GM19395 (cell line): ENCODE results near the gene INPP5F.
"Not testable (repeated sequence)": the region's sequence is repeated elsewhere in the genome, so short reads cannot be mapped to it uniquely, and the experiment has no call there.

Experiments used
- ATAC-seq: cut with Tn5 transposase; IDR thresholded peaks from one replicate; pipeline ENCODE4 v1.9.1; 2021; ENCODE audit warnings: mild to moderate bottlenecking, moderate library complexity; ENCODE audit not compliant: unreplicated experiment

Gene INPP5F

DNA sequence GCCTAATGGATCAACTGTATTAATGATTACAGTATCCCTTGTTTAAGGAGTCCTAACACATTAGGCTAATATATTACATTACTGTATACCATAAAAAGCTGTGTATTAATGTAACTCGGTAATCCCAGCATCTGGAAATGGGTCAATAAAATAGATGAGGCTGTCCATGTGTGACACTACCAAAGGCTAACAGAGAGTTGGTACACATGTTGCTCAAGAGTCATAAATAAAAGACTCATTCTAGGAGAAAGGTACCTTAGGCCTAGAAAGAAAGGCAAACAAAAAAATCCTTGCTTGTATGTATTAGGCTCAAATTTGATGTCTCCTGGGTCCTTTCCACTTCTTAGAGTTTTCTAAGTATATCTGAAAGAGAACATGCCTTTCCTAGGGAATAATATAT, 132.2 kb downstream of the INPP5F start:
- ATAC-seq: no peak

DNA sequence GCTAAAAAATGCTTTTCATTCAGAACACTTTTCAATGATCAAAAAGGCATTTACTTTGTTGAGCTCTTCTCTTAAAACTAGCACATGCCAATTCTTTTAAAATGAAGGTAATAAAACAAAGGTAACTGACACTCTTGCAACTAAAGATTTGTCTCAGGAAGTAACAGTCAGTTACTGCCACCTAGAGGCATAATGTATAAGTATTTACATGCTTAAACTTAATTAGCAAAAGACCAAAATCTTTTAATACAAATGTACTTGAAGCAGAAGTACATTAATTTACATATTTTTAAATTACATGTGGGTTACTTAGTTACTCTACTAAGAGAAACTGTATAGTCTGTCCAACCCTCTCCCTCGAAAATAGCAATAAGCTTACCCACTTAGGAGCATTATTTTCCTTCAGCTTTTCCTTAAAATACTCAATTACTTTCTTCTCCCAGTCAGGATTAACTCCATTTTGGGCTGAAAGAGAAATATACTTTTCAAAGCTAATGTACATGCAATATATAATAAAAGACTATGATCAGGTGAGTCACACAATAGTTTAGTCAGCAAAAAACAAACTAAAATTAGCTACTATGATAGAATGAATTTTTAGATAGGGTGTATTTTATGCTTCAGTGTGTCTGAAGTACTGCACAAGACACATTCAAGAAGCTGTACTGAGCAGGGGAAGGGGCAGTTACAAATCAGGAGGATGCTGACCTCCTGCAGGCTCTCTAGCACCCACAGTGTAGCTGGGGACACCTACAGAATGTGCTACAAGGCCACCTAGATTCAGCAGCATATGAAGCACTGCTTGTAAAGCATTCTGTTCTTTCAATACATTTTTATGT, 133.8 kb downstream of the INPP5F start:
- peak; percentile 49 for ATAC-seq

DNA sequence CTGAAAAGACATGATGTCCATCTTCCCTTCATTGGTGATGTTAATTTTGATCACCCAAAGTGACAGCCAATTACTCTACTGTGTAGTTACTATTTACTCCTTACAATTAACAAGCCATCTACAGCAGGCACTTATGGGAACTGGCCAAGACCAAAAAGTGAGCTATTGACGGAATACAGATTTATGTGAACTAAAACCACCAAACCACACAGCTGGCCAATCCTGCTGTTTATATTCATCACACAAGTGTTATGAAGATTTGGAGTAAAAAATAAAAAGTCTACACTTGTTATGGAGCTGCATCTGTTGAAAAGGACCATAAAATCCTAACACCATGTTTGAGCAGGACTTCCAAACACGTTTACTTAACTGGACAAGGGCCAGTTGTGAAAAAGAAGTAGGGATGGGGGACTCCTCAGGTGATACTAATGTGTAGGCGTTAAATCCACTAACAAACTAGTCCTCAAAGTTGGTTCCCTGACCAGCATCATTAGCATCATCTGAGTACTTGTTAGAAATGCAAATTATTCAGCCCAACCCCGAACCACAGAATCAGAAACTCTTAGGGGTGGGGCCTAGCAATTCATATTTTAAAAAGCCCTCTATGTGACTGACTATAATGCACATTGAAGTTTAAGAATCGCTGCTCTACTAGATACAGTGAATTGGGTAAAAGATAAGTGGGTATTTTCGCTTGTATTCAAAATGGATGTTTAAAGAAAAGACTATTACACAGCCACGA, 135.2 kb downstream of the INPP5F start:
- peak; percentile 53 for ATAC-seq

DNA sequence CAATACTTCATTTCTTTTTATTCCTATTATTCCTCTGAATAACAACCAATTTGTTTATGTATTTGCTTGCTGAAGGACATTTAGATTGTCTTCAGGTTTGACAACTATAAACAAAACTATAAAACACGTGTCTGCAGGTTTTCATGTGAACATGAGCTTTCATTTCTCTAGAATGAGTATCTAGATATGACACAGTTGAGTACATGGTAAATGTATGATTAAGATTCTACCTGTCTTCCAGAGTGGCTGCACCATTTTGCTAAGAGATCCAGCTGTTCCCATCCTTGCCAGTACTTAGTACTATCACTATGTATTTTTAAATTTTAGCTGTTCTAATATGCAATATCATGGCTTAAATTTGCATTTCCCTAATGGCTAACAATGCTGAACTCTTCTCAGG, 136.7 kb downstream of the INPP5F start:
- ATAC-seq: no peak

DNA sequence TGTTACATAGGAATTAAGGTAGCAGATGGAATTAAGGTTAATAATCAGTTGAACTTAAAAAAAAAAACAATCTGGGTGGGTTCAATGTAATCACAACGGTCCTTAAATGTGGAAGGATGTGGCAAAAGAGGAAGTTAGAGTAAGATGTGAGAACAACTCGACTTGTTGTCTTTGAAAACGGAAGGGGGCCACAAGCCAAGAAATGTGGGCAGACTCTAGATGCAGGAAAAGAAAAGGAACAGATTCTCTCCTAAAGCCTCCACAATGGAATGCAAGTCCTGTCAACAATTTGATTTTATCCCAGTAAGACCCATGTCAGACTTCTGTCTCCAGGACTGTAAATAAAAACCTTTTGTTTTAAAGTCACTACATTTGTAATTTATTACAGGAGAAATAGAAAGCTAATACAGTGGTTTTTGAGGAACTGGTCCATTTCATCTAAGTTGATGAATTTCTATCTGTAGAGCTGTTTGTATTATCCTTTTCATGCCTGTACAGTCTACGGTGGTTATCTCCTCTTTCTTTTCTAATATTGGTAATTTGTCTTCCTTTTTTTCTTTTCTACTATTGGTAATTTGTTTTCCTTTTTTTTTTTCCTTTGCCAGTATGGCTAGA, 138.2 kb downstream of the INPP5F start:
- no peak for ATAC-seq

DNA sequence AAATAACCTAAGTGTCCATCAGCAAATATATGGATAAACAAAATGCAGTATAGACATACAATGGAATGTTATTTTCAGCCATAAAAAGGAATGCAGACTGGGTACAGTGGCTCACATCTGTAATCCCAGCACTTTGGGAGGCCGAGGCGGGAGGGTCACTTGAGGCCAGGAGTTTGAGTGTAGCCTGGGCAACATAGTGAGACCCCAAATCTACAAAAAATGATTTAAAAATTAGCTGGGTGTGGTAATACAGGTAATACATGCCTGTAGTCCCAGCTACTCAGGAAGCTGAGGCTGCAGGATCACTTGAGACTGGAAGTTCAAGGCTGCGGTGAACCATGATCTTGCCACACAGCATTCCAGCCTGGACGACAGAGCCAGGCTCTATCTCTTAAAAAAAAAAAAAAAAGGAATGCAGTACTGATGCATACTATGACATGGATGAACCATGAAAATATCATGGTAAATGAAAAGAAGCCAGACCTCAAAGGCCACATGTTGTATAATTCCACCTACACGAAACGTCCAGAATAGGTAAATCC, 139.9 kb downstream of the INPP5F start:
- ATAC-seq: no peak

DNA sequence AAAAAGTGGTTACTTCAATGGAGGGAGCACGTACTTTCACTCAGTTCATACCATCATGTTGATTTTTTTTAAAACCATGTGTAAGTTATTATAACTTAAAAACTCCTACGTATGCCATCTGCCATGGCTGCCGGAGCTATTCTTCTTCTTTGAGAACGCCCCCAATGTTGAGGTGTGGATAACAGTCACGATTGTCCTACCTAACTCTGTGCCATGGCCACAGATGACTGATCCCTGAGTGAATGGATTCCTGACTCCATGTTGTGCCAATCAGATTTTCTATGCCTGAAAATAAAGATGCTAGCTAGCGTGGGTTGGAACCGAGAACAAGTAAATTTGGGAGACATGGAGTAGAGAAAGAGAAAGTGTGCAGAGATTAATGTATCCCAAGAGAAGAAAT, 141.5 kb downstream of the INPP5F start:
- no peak for ATAC-seq

DNA sequence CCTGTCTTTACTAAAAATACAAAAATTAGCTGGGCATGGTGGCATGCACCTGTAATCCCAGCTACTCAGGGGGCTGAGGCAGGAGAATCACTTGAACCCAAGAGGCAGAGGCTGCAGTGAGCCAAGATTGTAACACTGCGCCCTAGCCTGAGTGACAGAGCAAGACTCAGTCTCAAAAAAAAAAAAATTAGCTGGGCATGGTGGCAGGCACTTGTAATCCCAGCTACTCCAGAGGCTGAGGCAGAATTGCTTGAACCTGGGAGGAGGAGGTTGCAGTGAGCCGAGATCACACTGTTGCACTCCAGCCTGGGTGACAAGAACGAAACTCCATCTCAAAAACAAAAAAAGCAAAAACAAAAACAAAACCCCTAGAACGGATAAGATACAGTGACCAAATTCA, 143.5 kb downstream of the INPP5F start:
- ATAC-seq: not testable (repeated sequence)

DNA sequence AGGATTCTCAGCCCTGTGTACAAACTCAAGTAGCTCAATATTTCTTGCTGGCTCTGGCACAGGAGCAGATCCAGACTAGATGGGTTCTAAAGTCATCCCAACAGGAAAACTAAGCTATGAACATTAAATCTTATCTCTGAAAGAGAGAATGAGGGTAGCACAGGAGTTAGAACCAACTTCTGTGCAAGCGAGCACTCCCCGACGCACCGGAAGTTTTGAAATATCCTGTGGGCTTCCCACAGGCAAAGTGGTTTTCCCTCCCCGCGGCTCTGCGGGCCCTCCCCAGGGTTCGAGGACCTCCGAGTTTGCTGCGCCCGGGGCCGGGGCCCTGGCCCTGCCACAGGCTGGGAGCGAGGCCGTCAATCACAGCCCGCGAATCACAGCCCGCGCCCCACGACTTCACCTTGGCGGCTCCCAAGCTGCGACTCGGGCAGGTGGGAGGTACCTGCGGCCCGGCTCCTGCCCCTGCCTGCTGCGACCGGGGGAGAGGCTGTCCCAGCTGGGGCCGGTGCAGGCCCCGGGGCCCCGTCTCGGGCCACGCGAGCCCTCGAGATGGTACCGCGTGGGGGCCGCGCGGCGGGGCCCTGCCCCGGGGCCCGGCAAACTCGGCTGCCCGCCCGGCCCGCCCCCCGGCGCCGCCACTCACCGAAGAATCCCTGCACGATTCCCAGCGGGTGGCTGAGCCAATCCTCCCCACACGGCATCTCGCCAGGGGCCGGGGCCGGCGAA, 146.2 kb downstream of the INPP5F start:
- peak; percentile 46 for ATAC-seq

DNA sequence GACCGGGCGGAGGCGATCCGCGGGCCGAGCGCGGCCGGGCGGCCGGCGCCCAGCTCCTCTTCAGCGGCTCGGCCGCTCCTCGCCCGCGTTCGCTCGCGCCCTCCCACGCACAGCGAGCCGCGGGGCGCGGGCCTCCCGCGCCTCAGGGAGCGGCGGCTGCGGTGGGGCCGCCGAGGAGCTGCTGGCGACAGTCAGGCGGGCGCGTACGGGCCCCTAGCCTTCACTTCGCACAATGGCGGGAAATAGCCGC, 146.7 kb downstream of the INPP5F start, which contains the start of gene MCMBP:
TSS of gene MCMBP (minus strand) at position 234 of the 250 bp plus-strand sequence. CDS start 259 bp downstream, outside the sequence.
- ATAC-seq: peak; percentile 24

DNA sequence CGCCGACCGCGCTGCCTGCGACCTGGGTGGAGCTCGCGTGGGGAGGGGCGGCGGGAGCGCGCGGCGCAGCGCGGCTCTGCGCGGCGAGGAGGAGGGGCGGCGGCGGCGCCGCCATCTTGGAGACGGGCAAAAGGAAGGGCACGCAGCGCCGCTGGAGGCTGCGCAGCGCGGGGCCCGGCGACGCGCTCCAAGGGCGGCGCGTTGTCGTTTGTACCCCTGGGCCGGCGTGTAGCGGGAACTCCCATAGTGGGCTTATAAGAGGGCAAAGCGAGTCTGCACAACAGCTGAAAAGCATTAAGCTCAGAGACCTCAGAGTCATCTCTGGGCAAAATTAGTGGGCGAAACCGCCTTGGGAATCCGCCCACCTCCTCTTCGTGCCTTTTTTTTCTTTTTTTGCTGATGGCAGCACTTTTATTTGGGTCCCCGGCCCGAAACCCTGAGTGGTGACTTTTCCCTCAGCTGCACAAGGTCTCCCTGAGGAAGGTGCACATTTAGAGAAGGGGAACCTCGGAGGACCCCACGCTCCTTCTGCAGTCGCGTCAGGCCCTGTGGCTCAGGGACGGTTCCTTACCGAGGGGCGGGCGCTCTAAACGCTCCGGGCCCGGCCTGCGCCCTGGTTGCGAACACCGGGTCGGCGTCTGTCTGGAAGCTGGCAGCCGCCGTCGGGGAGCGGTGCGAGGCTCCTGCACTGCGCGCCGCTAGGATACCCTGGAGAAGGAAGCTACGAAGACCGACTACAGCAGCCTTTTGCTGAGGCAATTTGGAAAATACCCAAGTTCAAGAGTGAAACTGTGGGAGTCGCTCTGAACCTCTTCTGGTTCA, 147.2 kb downstream of the INPP5F start:
- peak; percentile 87 for ATAC-seq

DNA sequence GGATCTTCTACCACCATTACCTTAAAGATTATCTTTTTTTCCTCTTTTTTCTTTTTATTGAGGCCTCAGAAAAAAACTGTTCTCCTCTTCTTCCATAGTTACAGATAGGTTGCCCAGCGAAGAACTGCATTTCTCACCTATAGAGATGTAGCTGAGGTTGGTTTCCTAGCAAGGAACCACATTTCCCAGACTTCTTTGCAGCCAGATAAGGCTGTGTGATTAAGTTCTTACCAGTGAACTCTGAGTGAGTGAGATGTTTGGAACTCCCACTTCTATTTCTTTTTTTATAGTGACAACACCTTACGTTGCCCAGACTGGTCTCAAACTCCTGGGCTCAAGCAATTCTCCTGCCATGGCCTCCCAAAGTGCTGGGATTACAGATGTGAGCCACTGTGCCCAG, 152.7 kb downstream of the INPP5F start:
- ATAC-seq: no peak
